HepG2 (cell line): ENCODE data around the gene SNRNP35. TPM values are rescaled to one million over a fixed set of nuclear protein-coding genes. Genes with fewer than 3 reads are reported as not detected.

ENCODE experiments used
- ATAC-seq: fragments of 200-7000 bp; cut with Tn5 transposase; 3 replicates; pipeline ENCODE4 v1.9.1; 2020; ENCODE audit warnings: mild to moderate bottlenecking, moderate library complexity
- BruUV-seq: library from RNA; stranded (reverse); fragments of 400-500 nt; replicated peaks from 2 replicates; lab custom pipeline; 2021; lab: Mats Ljungman, UMichigan
- CTCF ChIA-PET: fragments of 300-600 bp; formaldehyde crosslinking; extraction: SDS; loops from one replicate; lab custom pipeline; 2021; ENCODE audit warnings: low total read pairs, inconsistent platforms, low intra/inter-chr PET ratio; lab: Yijun Ruan, JAX
- POLR2A ChIA-PET: fragments of 350-600 bp; sonication (Branson Sonifier 250); formaldehyde crosslinking; loops from one replicate; lab custom pipeline; 2020; ENCODE audit warnings: antibody characterized with exemption, inconsistent platforms; lab: Yijun Ruan, JAX
- DNase-seq: peaks from one replicate; pipeline ENCODE4 v3.0.0-alpha.2; 2015; ENCODE audit warnings: low spot score
- FAIRE-seq: peaks from 3 replicates; lab custom pipeline; 2011; peaks lifted over from hg19 to GRCh38; lab: Jason Lieb, UNC
- H2AFZ ChIP-seq: one replicate; pipeline ENCODE4 v1.6.1; 2011; ENCODE audit warnings: low read length, inconsistent platforms
- H3K27ac ChIP-seq: fragments of 300-600 bp; 3 replicates; pipeline ENCODE4 v1.8.0; 2011; ENCODE audit warnings: mixed run types, mild to moderate bottlenecking, mixed read lengths, low read length, inconsistent platforms; ENCODE audit not compliant: insufficient read depth; ENCODE audit errors: extremely low read length
- H3K27me3 ChIP-seq, 2 experiments: fragments of 200-600 bp in 1 of 2; 2 replicates in 1 of 2; 3 replicates in 1 of 2; pipeline versions ENCODE4 v1.6.0 to v1.8.0; 2011; ENCODE audit warnings: low read length in 2 of 2, mild to moderate bottlenecking in 2 of 2, moderate library complexity in 2 of 2, inconsistent platforms in 1 of 2; ENCODE audit not compliant: insufficient read depth in 2 of 2, control insufficient read depth in 1 of 2
- H3K36me3 ChIP-seq, 2 experiments: fragments of 200-600 bp in 1 of 2; replicated peaks in 1 of 2; 2 replicates in 1 of 2; 3 replicates in 1 of 2; pipeline versions ENCODE4 v1.5.1 to v1.8.0; 2011; ENCODE audit warnings: low read length in 2 of 2, inconsistent platforms in 1 of 2; ENCODE audit not compliant: insufficient read depth in 2 of 2, control insufficient read depth in 1 of 2
- H3K4me1 ChIP-seq: 2 replicates; pipeline ENCODE4 v1.5.1; 2012; ENCODE audit warnings: low read length, inconsistent platforms; ENCODE audit not compliant: insufficient read depth
- H3K4me2 ChIP-seq: 2 replicates; pipeline ENCODE4 v1.6.0; 2011; ENCODE audit warnings: low read depth, low read length, inconsistent platforms
- H3K4me3 ChIP-seq, 3 experiments: fragments of 200-600 bp in 1 of 3; sonication (generic), shearing (Covaris generic) in 1 of 3; replicated peaks in 1 of 3; 2 replicates each; pipeline ENCODE4 v1.5.1; 2011 to 2016; ENCODE audit warnings: low read length in 3 of 3, inconsistent platforms in 2 of 3, low read depth in 2 of 3, mild to moderate bottlenecking in 2 of 3, control low read depth in 1 of 3, mixed read lengths in 1 of 3; ENCODE audit not compliant: insufficient read depth in 1 of 3
- H3K79me2 ChIP-seq: one replicate; pipeline ENCODE4 v1.6.1; 2011; ENCODE audit warnings: low read length, inconsistent platforms; ENCODE audit not compliant: insufficient read depth
- H3K9ac ChIP-seq: 2 replicates; pipeline ENCODE4 v1.6.0; 2011; ENCODE audit warnings: mild to moderate bottlenecking, low read depth, low read length, inconsistent platforms; ENCODE audit not compliant: insufficient read depth
- H3K9me3 ChIP-seq: 2 replicates; pipeline ENCODE4 v1.5.1; 2012; ENCODE audit warnings: mild to moderate bottlenecking, low read length
- H4K20me1 ChIP-seq: 2 replicates; pipeline ENCODE4 v1.6.0; 2011; ENCODE audit warnings: inconsistent platforms, mild to moderate bottlenecking, low read length, moderate library complexity; ENCODE audit not compliant: insufficient read depth
- ATF7-NPFF ChIP-seq: sonication (generic); formaldehyde crosslinking; IDR thresholded peaks from 2 replicates; pipeline ENCODE4 v1.8.1; 2023; ENCODE audit warnings: mild to moderate bottlenecking, low read depth, missing genetic modification reagents, moderate library complexity
- CCAR2 ChIP-seq: fragments of 200-400 bp; formaldehyde crosslinking; optimal IDR thresholded peaks from 2 replicates; pipeline ENCODE3; 2018; ENCODE audit warnings: low read depth, mild to moderate bottlenecking, low read length, moderate library complexity
- CENPBD1 ChIP-seq: sonication (generic); formaldehyde crosslinking; IDR thresholded peaks from 2 replicates; pipeline ENCODE4 v1.8.0; 2022; ENCODE audit warnings: missing genetic modification reagents, low read depth, mild to moderate bottlenecking, borderline replicate concordance
- GABPA ChIP-seq, 2 experiments: IDR thresholded peaks; 2 replicates each; pipeline ENCODE4 v1.6.1; 2011 to 2016; ENCODE audit warnings: low read depth in 2 of 2, low read length in 1 of 2, missing biosample characterization in 1 of 2, missing genetic modification characterization in 1 of 2
- HMG20A ChIP-seq: IDR thresholded peaks from 2 replicates; pipeline ENCODE4 v1.6.1; 2016; ENCODE audit warnings: borderline replicate concordance
- NFKB2 ChIP-seq: sonication (generic); formaldehyde crosslinking; IDR thresholded peaks from 2 replicates; pipeline ENCODE4 v1.4.0; 2020; ENCODE audit warnings: missing genetic modification reagents, borderline replicate concordance
- NR0B2 ChIP-seq: sonication (generic); formaldehyde crosslinking; IDR thresholded peaks from 2 replicates; pipeline ENCODE4 v1.4.0; 2020; ENCODE audit warnings: mild to moderate bottlenecking, missing genetic modification reagents
- PHF20 ChIP-seq: sonication (generic); formaldehyde crosslinking; IDR thresholded peaks from 2 replicates; pipeline ENCODE4 v1.5.0; 2020; ENCODE audit warnings: mild to moderate bottlenecking, missing genetic modification reagents
- RAD51 ChIP-seq: fragments of 450-650 bp; IDR thresholded peaks from 2 replicates; pipeline ENCODE4 v1.6.1; 2016; ENCODE audit warnings: borderline replicate concordance
- TBX3 ChIP-seq: fragments of 450-650 bp; IDR thresholded peaks from 2 replicates; pipeline ENCODE4 v1.6.1; 2017; ENCODE audit warnings: antibody characterized with exemption, mild to moderate bottlenecking, inconsistent platforms, borderline replicate concordance
- ZBTB2 ChIP-seq: sonication (generic); formaldehyde crosslinking; IDR thresholded peaks from 2 replicates; pipeline ENCODE4 v1.8.0; 2022; ENCODE audit warnings: low read depth, missing genetic modification reagents
- ZNF782 ChIP-seq: sonication (generic); formaldehyde crosslinking; IDR thresholded peaks from 2 replicates; pipeline ENCODE4 v1.4.0; 2020; ENCODE audit warnings: missing genetic modification reagents, mild to moderate bottlenecking, borderline replicate concordance
- ZNF800 ChIP-seq: sonication (generic); formaldehyde crosslinking; IDR thresholded peaks from 2 replicates; pipeline ENCODE4 v1.4.0; 2020; ENCODE audit warnings: missing genetic modification reagents
- WGBS: methylation state at CpG from one replicate; pipeline ENCODE4 v1.1.6; 2017; ENCODE audit warnings: low lambda C conversion rate; 5-methylcytosine and 5-hydroxymethylcytosine counted together
- in situ Hi-C: cut with HindIII; loops from 2 replicates; pipeline ENCODE4 v1.10.0; 2017; ENCODE audit warnings: low pct_unique_long_range_greater_than_20kb; ENCODE audit not compliant: extremely low pct_ligation_motif_present
- intact Hi-C: fragments of 100-400 bp; cut with micrococcal nuclease; formaldehyde crosslinking; loops from one replicate; pipeline ENCODE4 v1.10.0; 2022; ENCODE audit not compliant: unreplicated experiment
- polyA plus RNA-seq, 8 experiments: library from polyadenylated mRNA; depleted of rRNA in 3 of 8; stranded (reverse) in 7 of 8; unstranded in 1 of 8; fragments of >200 nt; fragmentation: Illumina TruSeq in 4 of 8; extraction: Trizol in 4 of 8; gene quantifications; 2 replicates each; pipeline versions ENCODE4 v1.2.1 to v1.2.3, GENCODE V29; 2011 to 2016; ENCODE audit warnings: low read depth in 4 of 8, missing spikeins in 1 of 8, mixed read lengths in 1 of 8; ENCODE audit not compliant: insufficient read depth in 1 of 8
- total RNA-seq, 5 experiments: library from RNA; depleted of rRNA; stranded (reverse); fragments of >200 nt; fragmentation: Illumina TruSeq; extraction: Trizol; gene quantifications; 2 replicates each; pipeline ENCODE4 v1.2.3, GENCODE V29; 2016; ENCODE audit warnings: low read depth in 1 of 5

The SNRNP35 gene
- total and polyA plus RNA-seq, 2 of the 13 experiments (the other 11 are each of a cell fraction or from before 2014, with no cell fraction given), result 11.3 to 22.6 TPM

GRCh38 chr12:123499332-123499731 is 41.4 kb downstream of the SNRNP35 start:
- no peaks in the 10 kb centered on the region for H3K9me3 ChIP-seq
- H3K27ac ChIP-seq, result no peak overlapping the region
- 90% methylated on average over 16 of the region's 16 CpGs for WGBS
- ChIA-PET POLR2A (no interaction called here), CTCF (no interaction called here)
- H2AFZ ChIP-seq, result no peak overlapping the region
- intact Hi-C loops (no loop called here), in situ Hi-C loops (no loop called here)
- ATAC-seq (peak; percentile 43), DNase-seq (no peak), FAIRE-seq (no peak)
- H4K20me1 ChIP-seq, result no peaks in the 10 kb centered on the region
- H3K27me3 ChIP-seq, result no peaks in the 10 kb centered on the region
- 0 out of 2 replicates have a peak overlapping the region, but pooled peaks have one; percentile 6 for H3K4me2 ChIP-seq
- H3K36me3 ChIP-seq, result peaks cover 8 to 16% of the 10 kb centered on the region in 2 experiments; a peak in 3 of 5 replicates
- peaks cover 17% of the 10 kb centered on the region for H3K4me1 ChIP-seq
- H3K4me3 ChIP-seq, result no peak overlapping the region
- no peak for TF ChIP-seq PHF20
- no peak for TF ChIP-seq NFKB2 (CRISPR knock-in tag)
- no peak for TF ChIP-seq RAD51
- no peak for TF ChIP-seq ATF7-NPFF (CRISPR knock-in tag)
- TF ChIP-seq ZNF782, result no peak
- TF ChIP-seq TBX3, result no peak
- TF ChIP-seq ZNF800 (CRISPR knock-in tag), result no peak
- no peak for TF ChIP-seq HMG20A
- TF ChIP-seq GABPA (IDR thresholded peaks at IDR 0.05; ENCODE audit: low read depth, low read length), result no peak
- TF ChIP-seq GABPA (CRISPR knock-in tag; IDR thresholded peaks at IDR 0.05; ENCODE audit: low read depth), result no peak
- TF ChIP-seq CCAR2, result no peak
- no peak for TF ChIP-seq CENPBD1 (CRISPR knock-in tag)
- TF ChIP-seq ZBTB2 (CRISPR knock-in tag), result no peak
- no peak for TF ChIP-seq NR0B2 (CRISPR knock-in tag)
- BruUV-seq, result no TSS peak
- H3K79me2 ChIP-seq, result no peaks in the 10 kb centered on the region
- H3K9ac ChIP-seq, result no peak overlapping the region
